Lower leg skin (tissue), 3 donors: Measurements from ENCODE around the gene ARL5B.

Experiments used
- POLR2A ChIP-seq, 2 donors: fragments of 450-650 bp; IDR thresholded peaks; one replicate each; pipeline ENCODE4 v1.6.1; 2016 to 2017; ENCODE audit warnings: antibody characterized with exemption in 2 of 2, mild to moderate bottlenecking in 1 of 2, moderate library complexity in 1 of 2
- TF ChIP-seq, protein P1 (sequence below), 3 donors: fragments of 450-650 bp; IDR thresholded peaks; one replicate each; pipeline ENCODE4 v1.5.1; 2016; ENCODE audit warnings: antibody characterized with exemption in 3 of 3, mild to moderate bottlenecking in 3 of 3, moderate library complexity in 2 of 3

DNA sequence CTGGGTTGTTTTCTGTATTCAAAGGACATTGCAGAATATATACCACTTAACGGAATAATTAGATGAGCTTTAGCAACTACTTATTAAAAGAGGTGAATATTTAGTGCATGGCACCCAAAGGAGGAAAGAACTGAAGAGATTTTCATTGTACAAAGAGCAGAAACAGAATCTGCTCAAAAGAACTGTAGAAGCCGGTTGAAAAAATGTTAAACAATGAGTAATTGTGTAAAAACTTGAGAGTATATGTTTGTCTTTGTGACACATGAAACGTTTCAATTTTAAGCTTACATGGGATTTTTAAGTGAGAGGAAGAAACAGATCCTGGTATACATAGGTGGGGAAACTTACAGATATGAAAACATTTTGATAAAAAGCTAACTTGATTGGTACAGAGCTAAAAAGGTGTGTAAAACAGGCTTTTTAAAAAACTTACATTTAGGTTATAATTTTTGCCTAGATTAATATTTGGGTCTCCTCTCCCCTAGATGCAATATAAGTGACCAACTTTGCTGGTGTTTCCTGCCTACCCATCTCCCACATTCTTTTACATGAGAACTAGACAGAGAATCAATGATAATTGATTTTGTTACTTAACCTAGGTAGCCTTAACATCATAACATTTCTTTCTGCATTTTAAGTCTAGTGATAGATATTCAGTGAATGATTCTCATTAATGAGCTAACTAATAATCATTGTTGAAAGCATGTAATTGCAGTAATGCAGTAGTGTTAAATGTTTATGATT is 6.8 kb downstream of the ARL5B start:
- TF ChIP-seq, protein P1, sequence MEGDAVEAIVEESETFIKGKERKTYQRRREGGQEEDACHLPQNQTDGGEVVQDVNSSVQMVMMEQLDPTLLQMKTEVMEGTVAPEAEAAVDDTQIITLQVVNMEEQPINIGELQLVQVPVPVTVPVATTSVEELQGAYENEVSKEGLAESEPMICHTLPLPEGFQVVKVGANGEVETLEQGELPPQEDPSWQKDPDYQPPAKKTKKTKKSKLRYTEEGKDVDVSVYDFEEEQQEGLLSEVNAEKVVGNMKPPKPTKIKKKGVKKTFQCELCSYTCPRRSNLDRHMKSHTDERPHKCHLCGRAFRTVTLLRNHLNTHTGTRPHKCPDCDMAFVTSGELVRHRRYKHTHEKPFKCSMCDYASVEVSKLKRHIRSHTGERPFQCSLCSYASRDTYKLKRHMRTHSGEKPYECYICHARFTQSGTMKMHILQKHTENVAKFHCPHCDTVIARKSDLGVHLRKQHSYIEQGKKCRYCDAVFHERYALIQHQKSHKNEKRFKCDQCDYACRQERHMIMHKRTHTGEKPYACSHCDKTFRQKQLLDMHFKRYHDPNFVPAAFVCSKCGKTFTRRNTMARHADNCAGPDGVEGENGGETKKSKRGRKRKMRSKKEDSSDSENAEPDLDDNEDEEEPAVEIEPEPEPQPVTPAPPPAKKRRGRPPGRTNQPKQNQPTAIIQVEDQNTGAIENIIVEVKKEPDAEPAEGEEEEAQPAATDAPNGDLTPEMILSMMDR (IDR thresholded peaks at IDR 0.05) = no peak
- TF ChIP-seq POLR2A (IDR thresholded peaks at IDR 0.05) = no peak
